HEK293T (cell line): ENCODE results near the gene DARS1.

Source experiments
- BHLHE40 ChIP-seq: fragments of 450-650 bp; IDR thresholded peaks from 2 replicates; pipeline ENCODE4 v1.6.1; 2016; ENCODE audit warnings: mild to moderate bottlenecking, moderate library complexity, borderline replicate concordance
- ELF4 ChIP-seq: fragments of 450-650 bp; IDR thresholded peaks from 2 replicates; pipeline ENCODE4 v1.6.1; 2017; ENCODE audit warnings: antibody characterized with exemption
- FOXK2 ChIP-seq: fragments of 450-650 bp; IDR thresholded peaks from 2 replicates; pipeline ENCODE4 v1.6.1; 2016; ENCODE audit warnings: mild to moderate bottlenecking
- LEF1 ChIP-seq: fragments of 450-650 bp; IDR thresholded peaks from 2 replicates; pipeline ENCODE4 v1.6.1; 2017; ENCODE audit warnings: mild to moderate bottlenecking, borderline replicate concordance
- SP1 ChIP-seq: fragments of 450-650 bp; IDR thresholded peaks from 2 replicates; pipeline ENCODE4 v1.6.1; 2017
- TARDBP ChIP-seq: fragments of 450-650 bp; IDR thresholded peaks from 2 replicates; pipeline ENCODE4 v1.6.1; 2016

GRCh38 chr2:135931776-135932443, 53.5 kb downstream of the DARS1 start:
- TF ChIP-seq SP1 (no peak), FOXK2 (no peak), TARDBP (no peak), LEF1 (no peak), ELF4 (no peak), BHLHE40 (no peak)
